Lung (tissue), 12 donors: ENCODE data around the gene VPS39. TPM values are rescaled to one million over a fixed set of nuclear protein-coding genes. Genes with fewer than 3 reads are reported as not detected.
A peak's percentile ranks its signal among the peaks of the same experiment; 100 is the strongest.

Source experiments
- ATAC-seq: fragments of 200-7000 bp; cut with Tn5 transposase; one replicate; pipeline ENCODE4 v1.9.1; 2020; ENCODE audit warnings: moderate number of reproducible peaks; ENCODE audit not compliant: insufficient read depth, low FRiP score
- DNase-seq, 3 donors: peaks; one replicate each; pipeline ENCODE4 v3.0.0-alpha.2; 2013 to 2017
- H3K27ac ChIP-seq, 2 donors: one replicate each; pipeline ENCODE4 v1.5.1; 2013; ENCODE audit warnings: mild to moderate bottlenecking in 2 of 2, moderate library complexity in 2 of 2, control low read depth in 1 of 2, inconsistent platforms in 1 of 2, low read depth in 1 of 2, low read length in 1 of 2
- H3K27me3 ChIP-seq, 3 donors: one replicate each; pipeline ENCODE4 v1.5.1; 2013; ENCODE audit warnings: low read length in 2 of 3; ENCODE audit not compliant: control insufficient read depth in 3 of 3, insufficient read depth in 3 of 3
- H3K36me3 ChIP-seq, 4 donors: one replicate each; pipeline ENCODE4 v1.5.1; 2013; ENCODE audit warnings: low read length in 4 of 4, mild to moderate bottlenecking in 1 of 4, moderate library complexity in 1 of 4; ENCODE audit not compliant: control insufficient read depth in 4 of 4, insufficient read depth in 4 of 4
- H3K4me1 ChIP-seq, 5 donors: one replicate each; pipeline ENCODE4 v1.5.1; 2013; ENCODE audit warnings: low read length in 5 of 5, mild to moderate bottlenecking in 2 of 5, moderate library complexity in 1 of 5; ENCODE audit not compliant: control insufficient read depth in 5 of 5, insufficient read depth in 5 of 5
- H3K4me3 ChIP-seq: one replicate; pipeline ENCODE4 v1.5.1; 2013; ENCODE audit warnings: mild to moderate bottlenecking, control low read depth, moderate library complexity
- H3K9ac ChIP-seq, 2 donors: one replicate each; pipeline ENCODE4 v1.5.1; 2013; ENCODE audit warnings: low read length in 2 of 2, control low read depth in 1 of 2; ENCODE audit not compliant: insufficient read depth in 1 of 2
- H3K9me3 ChIP-seq, 4 donors: one replicate each; pipeline ENCODE4 v1.5.1; 2013; ENCODE audit warnings: low read length in 3 of 4, mild to moderate bottlenecking in 1 of 4, moderate library complexity in 1 of 4; ENCODE audit not compliant: control insufficient read depth in 4 of 4, insufficient read depth in 3 of 4
- WGBS, 2 donors: extraction: QIAGEN DNeasy Blood & Tissue Kit; methylation state at CpG; one replicate each; pipeline ENCODE4 v1.1.7; 2013; 5-methylcytosine and 5-hydroxymethylcytosine counted together
- polyA plus RNA-seq, 2 donors: library from polyadenylated mRNA; stranded (reverse); fragments of 200-250 nt; gene quantifications; one replicate each; pipeline ENCODE4 v1.2.1, GENCODE V29; 2013
- total RNA-seq, 2 donors: library from RNA; depleted of rRNA in 1 of 2; stranded (reverse); fragments of >200 nt in 1 of 2; gene quantifications; one replicate each; pipeline ENCODE4 v1.2.1, GENCODE V29; 2014 to 2021
- TF ChIP-seq, protein P1 (sequence below): IDR thresholded peaks from 2 replicates; pipeline ENCODE4 v1.5.1; 2012; ENCODE audit warnings: mild to moderate bottlenecking; ENCODE audit errors: control extremely low read depth, extremely low read depth
- donor health status: control.
- donor health status: control.
- donor health status: Bipolar disorder and iron deficiency.
- donor health status: healthy.
- donor health status: DM: yes; HTN: yes; CAD: no.

VPS39 gene
- total and polyA plus RNA-seq, 4 donors: 29.4 to 99.1 (median 51.5) TPM

DNA sequence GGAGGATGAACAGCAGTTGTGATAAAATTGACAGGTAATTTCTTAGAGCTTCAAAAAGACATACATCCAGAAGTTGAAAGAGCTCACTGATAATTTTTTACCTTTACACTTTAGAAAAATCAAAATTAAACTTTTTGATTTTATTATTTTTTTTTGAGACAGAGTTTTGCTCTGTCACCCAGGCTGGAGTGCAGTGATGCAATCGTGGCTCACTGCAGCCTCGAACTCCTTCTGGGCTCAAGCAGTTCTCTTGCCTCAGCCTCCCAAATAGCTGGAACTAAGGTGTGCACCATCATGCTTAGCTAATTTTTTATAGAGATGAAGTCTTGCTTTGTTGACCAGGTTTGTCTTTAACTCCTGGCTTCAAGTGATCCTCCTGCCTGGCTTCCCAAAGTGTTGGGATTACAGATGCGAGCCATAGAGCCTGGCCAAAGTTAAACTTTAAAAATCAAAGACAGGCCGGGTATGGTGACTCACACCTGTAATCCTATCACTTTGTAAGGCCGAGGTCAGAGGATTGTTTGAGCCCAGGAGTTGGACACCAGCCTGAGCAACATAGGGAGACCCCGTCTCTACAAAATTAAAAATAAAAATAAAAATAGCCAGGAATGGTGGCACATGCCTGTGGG, 73.4 kb downstream of the VPS39 start:
- TF ChIP-seq, protein P1, sequence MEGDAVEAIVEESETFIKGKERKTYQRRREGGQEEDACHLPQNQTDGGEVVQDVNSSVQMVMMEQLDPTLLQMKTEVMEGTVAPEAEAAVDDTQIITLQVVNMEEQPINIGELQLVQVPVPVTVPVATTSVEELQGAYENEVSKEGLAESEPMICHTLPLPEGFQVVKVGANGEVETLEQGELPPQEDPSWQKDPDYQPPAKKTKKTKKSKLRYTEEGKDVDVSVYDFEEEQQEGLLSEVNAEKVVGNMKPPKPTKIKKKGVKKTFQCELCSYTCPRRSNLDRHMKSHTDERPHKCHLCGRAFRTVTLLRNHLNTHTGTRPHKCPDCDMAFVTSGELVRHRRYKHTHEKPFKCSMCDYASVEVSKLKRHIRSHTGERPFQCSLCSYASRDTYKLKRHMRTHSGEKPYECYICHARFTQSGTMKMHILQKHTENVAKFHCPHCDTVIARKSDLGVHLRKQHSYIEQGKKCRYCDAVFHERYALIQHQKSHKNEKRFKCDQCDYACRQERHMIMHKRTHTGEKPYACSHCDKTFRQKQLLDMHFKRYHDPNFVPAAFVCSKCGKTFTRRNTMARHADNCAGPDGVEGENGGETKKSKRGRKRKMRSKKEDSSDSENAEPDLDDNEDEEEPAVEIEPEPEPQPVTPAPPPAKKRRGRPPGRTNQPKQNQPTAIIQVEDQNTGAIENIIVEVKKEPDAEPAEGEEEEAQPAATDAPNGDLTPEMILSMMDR: no peak
- no peak overlapping the region for H3K4me3 ChIP-seq
- H3K27me3 ChIP-seq: no peaks in the 10 kb centered on the region
- DNase-seq (no peak), ATAC-seq (no peak)
- no peak overlapping the region for H3K9ac ChIP-seq
- H3K36me3 ChIP-seq: no peaks in the 10 kb centered on the region
- H3K27ac ChIP-seq: no peak overlapping the region
- H3K9me3 ChIP-seq: no peaks in the 10 kb centered on the region
- WGBS, 2 donors: 84 to 85% methylated on average over 6 of the region's 6 CpGs
- peaks cover 0 to 5% (median 0%) of the 10 kb centered on the region in 5 donors for H3K4me1 ChIP-seq

DNA sequence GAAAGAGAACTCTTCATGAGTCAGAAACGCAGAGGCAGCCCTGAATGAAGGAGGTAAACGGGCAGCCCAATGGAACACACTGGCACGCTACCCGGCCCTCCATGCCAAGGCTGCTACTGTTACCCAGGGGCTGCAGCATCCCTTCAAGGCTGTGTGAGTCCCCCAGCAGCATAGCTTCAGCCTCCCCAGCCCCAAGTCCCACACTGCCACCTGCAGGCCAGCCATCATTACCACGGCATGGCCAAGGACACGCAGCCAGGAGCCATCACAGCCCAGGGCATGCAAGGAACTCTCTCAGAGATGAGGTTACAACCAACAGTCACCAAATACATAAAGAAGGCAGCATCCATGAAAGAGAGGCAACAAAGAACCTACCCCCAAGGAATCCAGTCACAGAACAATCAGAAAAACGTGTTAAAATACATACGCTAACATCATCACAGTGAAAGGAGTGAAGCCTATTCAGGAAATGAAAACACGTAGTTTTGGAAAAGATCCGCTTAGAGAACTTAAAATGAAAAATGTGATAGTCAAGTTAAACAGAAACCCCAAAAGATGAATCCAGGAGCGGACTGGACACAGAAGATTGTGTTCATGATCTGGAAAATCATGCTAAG, 74.1 kb downstream of the VPS39 start:
- Histone ChIP-seq H3K4me3 (no peak overlapping the region), H3K27ac (no peak overlapping the region), H3K9me3 (no peaks in the 10 kb centered on the region), H3K36me3 (no peaks in the 10 kb centered on the region), H3K4me1 (peaks cover 0 to 5% (median 0%) of the 10 kb centered on the region in 5 donors), H3K9ac (no peak overlapping the region), H3K27me3 (no peaks in the 10 kb centered on the region)
- WGBS, 2 donors: 64 to 68% methylated on average over 11 of the region's 11 CpGs
- DNase-seq (no peak), ATAC-seq (no peak)
- TF ChIP-seq, protein P1: peak; percentile 49

DNA sequence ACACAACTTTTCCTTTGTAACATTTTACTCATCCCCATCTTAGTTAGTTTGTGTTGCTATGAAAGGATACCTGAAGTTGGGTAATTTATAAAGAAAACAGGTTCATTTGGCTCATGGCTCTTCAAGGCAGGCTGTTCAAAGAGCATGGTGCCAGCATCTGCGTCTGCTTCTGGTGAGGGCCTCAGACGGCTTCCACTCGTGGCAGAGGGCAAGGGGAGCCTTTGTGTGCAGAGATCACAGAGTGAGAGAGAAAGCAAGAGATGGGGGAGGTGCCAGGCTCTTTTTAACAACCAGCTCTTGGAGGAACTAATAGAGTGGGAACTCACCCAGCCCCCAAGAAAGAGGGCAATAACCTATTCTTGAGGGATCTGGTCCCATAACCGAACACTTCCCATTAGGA, 74.7 kb downstream of the VPS39 start:
- Histone ChIP-seq H3K4me3 (no peak overlapping the region), H3K9me3 (no peaks in the 10 kb centered on the region), H3K27ac (no peak overlapping the region), H3K4me1 (peaks cover 0 to 5% (median 0%) of the 10 kb centered on the region in 5 donors), H3K36me3 (no peaks in the 10 kb centered on the region), H3K27me3 (no peaks in the 10 kb centered on the region), H3K9ac (no peak overlapping the region)
- WGBS, 2 donors: 92 to 93% methylated on average over 4 of the region's 4 CpGs
- ATAC-seq: no peak
- DNase-seq: no peak
- TF ChIP-seq, protein P1: no peak
